Measurements from ENCODE around the gene RAD51B.
A peak's percentile ranks its signal among the peaks of the same experiment; 100 is the strongest.
"Not testable (repeated sequence)": the region's sequence is repeated elsewhere in the genome, so short reads cannot be mapped to it uniquely, and the experiment has no call there.

RAD51B gene

GRCh38 chr14:68653804-68654203, 834.2 kb downstream of the RAD51B start:
- no peaks in the 10 kb centered on the region for H3K36me3 Mint-ChIP-seq
- ATAC-seq (no peak), DNase-seq (ENCODE audit: low spot score in 2 of 2) (no peak)
- H3K4me1 Mint-ChIP-seq: no peaks in the 10 kb centered on the region
- H3K27ac Mint-ChIP-seq: no peak overlapping the region
- no peak overlapping the region for H3K4me3 Mint-ChIP-seq
- no peaks in the 10 kb centered on the region for H3K9me3 Mint-ChIP-seq

GRCh38 chr14:68654471-68654941, 834.9 kb downstream of the RAD51B start:
- ATAC-seq (no peak), DNase-seq (ENCODE audit: low spot score in 2 of 2) (no peak)
- no peaks in the 10 kb centered on the region for H3K9me3 Mint-ChIP-seq
- no peak overlapping the region for H3K4me3 Mint-ChIP-seq
- H3K36me3 Mint-ChIP-seq: no peaks in the 10 kb centered on the region
- H3K27ac Mint-ChIP-seq: no peak overlapping the region
- H3K4me1 Mint-ChIP-seq: no peaks in the 10 kb centered on the region

- H3K4me1 Mint-ChIP-seq: no peaks in the 10 kb centered on the region
- H3K36me3 Mint-ChIP-seq: no peaks in the 10 kb centered on the region
- DNase-seq (ENCODE audit: low spot score in 2 of 2): no peak
- H3K9me3 Mint-ChIP-seq: no peaks in the 10 kb centered on the region
- no peak overlapping the region for H3K27ac Mint-ChIP-seq
- no peak for ATAC-seq
- H3K4me3 Mint-ChIP-seq: no peak overlapping the region
These were observed 835.6 kb downstream of the RAD51B start for GRCh38 chr14:68655021-68655831.

- ATAC-seq: no peak
- peak in 1 of 2 donors; percentile 43 for DNase-seq (ENCODE audit: low spot score in 2 of 2)
- no peaks in the 10 kb centered on the region for H3K36me3 Mint-ChIP-seq
These were observed 836.3 kb downstream of the RAD51B start for GRCh38 chr14:68655911-68656316.

GRCh38 chr14:68656452-68656851, 836.9 kb downstream of the RAD51B start:
- no peak for DNase-seq (ENCODE audit: low spot score in 2 of 2)
- no peak overlapping the region for H3K27ac Mint-ChIP-seq
- no peak overlapping the region for H3K4me3 Mint-ChIP-seq
- ATAC-seq: no peak
- H3K36me3 Mint-ChIP-seq: no peaks in the 10 kb centered on the region
- peaks cover 8% of the 10 kb centered on the region for H3K4me1 Mint-ChIP-seq
- no peaks in the 10 kb centered on the region for H3K9me3 Mint-ChIP-seq

More at GRCh38 chr14:68655911-68656316, 836.3 kb downstream of the RAD51B start:
- peaks cover 4% of the 10 kb centered on the region for H3K4me1 Mint-ChIP-seq
- H3K27ac Mint-ChIP-seq: no peak overlapping the region
- H3K9me3 Mint-ChIP-seq: no peaks in the 10 kb centered on the region
- no peak overlapping the region for H3K4me3 Mint-ChIP-seq

GRCh38 chr14:68657300-68658028, 837.9 kb downstream of the RAD51B start:
- no peak overlapping the region for H3K4me3 Mint-ChIP-seq
- ATAC-seq (no peak), DNase-seq (ENCODE audit: low spot score in 2 of 2) (no peak)
- H3K9me3 Mint-ChIP-seq: no peaks in the 10 kb centered on the region
- H3K27ac Mint-ChIP-seq: no peak overlapping the region
- H3K36me3 Mint-ChIP-seq: peaks cover 6% of the 10 kb centered on the region
- H3K4me1 Mint-ChIP-seq: peaks cover 18% of the 10 kb centered on the region

GRCh38 chr14:68658029-68658509, 838.5 kb downstream of the RAD51B start:
- H3K36me3 Mint-ChIP-seq: peaks cover 6% of the 10 kb centered on the region
- peak in 1 of 2 donors; percentile 33 for DNase-seq (ENCODE audit: low spot score in 2 of 2)
- no peaks in the 10 kb centered on the region for H3K9me3 Mint-ChIP-seq
- ATAC-seq: no peak
- H3K4me3 Mint-ChIP-seq: no peak overlapping the region
- H3K4me1 Mint-ChIP-seq: peaks cover 24% of the 10 kb centered on the region
- H3K27ac Mint-ChIP-seq: no peak overlapping the region

GRCh38 chr14:68658943-68659931, 839.7 kb downstream of the RAD51B start:
- ATAC-seq (no peak), DNase-seq (ENCODE audit: low spot score in 2 of 2) (peak in 1 of 2 donors; percentile 45)
- Mint-ChIP-seq H3K27ac (no peak overlapping the region), H3K36me3 (peaks cover 9% of the 10 kb centered on the region), H3K9me3 (no peaks in the 10 kb centered on the region), H3K4me1 (peaks cover 36% of the 10 kb centered on the region), H3K4me3 (no peak overlapping the region)

- Mint-ChIP-seq H3K4me3 (no peak overlapping the region), H3K9me3 (peaks cover 3% of the 10 kb centered on the region), H3K4me1 (peaks cover 48% of the 10 kb centered on the region), H3K27ac (no peak overlapping the region), H3K36me3 (peaks cover 18% of the 10 kb centered on the region)
- ATAC-seq: no peak
- no peak for DNase-seq (ENCODE audit: low spot score in 2 of 2)
These were observed 840.9 kb downstream of the RAD51B start for GRCh38 chr14:68660495-68660894.

GRCh38 chr14:68661226-68662225, 841.9 kb downstream of the RAD51B start:
- H3K36me3 Mint-ChIP-seq: peaks cover 18% of the 10 kb centered on the region
- H3K4me1 Mint-ChIP-seq: peaks cover 58% of the 10 kb centered on the region
- H3K9me3 Mint-ChIP-seq: peaks cover 3% of the 10 kb centered on the region
- peak overlapping the region; percentile 83 for H3K27ac Mint-ChIP-seq
- H3K4me3 Mint-ChIP-seq: no peak overlapping the region
- DNase-seq (ENCODE audit: low spot score in 2 of 2) (peak in 1 of 2 donors; percentile 46), ATAC-seq (no peak)

GRCh38 chr14:68662392-68662791, 842.8 kb downstream of the RAD51B start:
- peaks cover 58% of the 10 kb centered on the region for H3K4me1 Mint-ChIP-seq
- peak in 1 of 2 donors; percentile 43 for DNase-seq (ENCODE audit: low spot score in 2 of 2)
- H3K9me3 Mint-ChIP-seq: peaks cover 3% of the 10 kb centered on the region
- H3K4me3 Mint-ChIP-seq: peak overlapping the region; percentile 51
- peaks cover 18% of the 10 kb centered on the region for H3K36me3 Mint-ChIP-seq
- H3K27ac Mint-ChIP-seq: peak overlapping the region; percentile 83
- ATAC-seq: no peak

GRCh38 chr14:68662826-68663225, 843.2 kb downstream of the RAD51B start:
- Mint-ChIP-seq H3K4me1 (peaks cover 58% of the 10 kb centered on the region), H3K4me3 (peak overlapping the region; percentile 51), H3K36me3 (peaks cover 18% of the 10 kb centered on the region), H3K27ac (peak overlapping the region; percentile 83)
- not testable (repeated sequence) for ATAC-seq, H3K9me3 Mint-ChIP-seq
- peak in 1 of 2 donors; percentile 49 for DNase-seq (ENCODE audit: low spot score in 2 of 2)

- Mint-ChIP-seq H3K9me3 (peaks cover 3% of the 10 kb centered on the region), H3K4me3 (peak overlapping the region; percentile 51), H3K36me3 (peaks cover 18% of the 10 kb centered on the region), H3K27ac (peak overlapping the region; percentile 83), H3K4me1 (peaks cover 58% of the 10 kb centered on the region)
- peak; percentile 91 for ATAC-seq
- peak; percentile 42 to 82 for DNase-seq (ENCODE audit: low spot score in 2 of 2)
These were observed 844.0 kb downstream of the RAD51B start for GRCh38 chr14:68663385-68664076.
